BE2C (cell line): ENCODE measurements around the gene ASCL5.

Experiments
- DNase-seq: peaks from one replicate; pipeline ENCODE4 v3.0.0-alpha.2; 2020
- H3K27me3 ChIP-seq: fragments of 250-450 bp; sonication (Bioruptor Pico); 2 replicates; pipeline ENCODE4 v1.5.1; 2020; ENCODE audit warnings: mild to moderate bottlenecking
- H3K36me3 ChIP-seq: fragments of 250-450 bp; sonication (Bioruptor Pico); 2 replicates; pipeline ENCODE4 v1.5.1; 2020; ENCODE audit warnings: mild to moderate bottlenecking
- H3K4me1 ChIP-seq: fragments of 250-450 bp; sonication (Bioruptor Pico); 2 replicates; pipeline ENCODE4 v1.5.1; 2020
- H3K4me3 ChIP-seq: 2 replicates; pipeline ENCODE4 v1.5.1; 2011; ENCODE audit warnings: low read depth, low read length
- H3K9me3 ChIP-seq: fragments of 250-450 bp; sonication (Bioruptor Pico); 2 replicates; pipeline ENCODE4 v1.5.1; 2020
- CTCF ChIP-seq: IDR thresholded peaks from 2 replicates; pipeline ENCODE4 v1.5.1; 2012; ENCODE audit warnings: mild to moderate bottlenecking, low read depth, low read length

The ASCL5 gene

GRCh38 chr1:201096977-201097856, 29.8 kb downstream of the ASCL5 start:
- DNase-seq, result no peak
- no peaks in the 10 kb centered on the region for H3K9me3 ChIP-seq
- no peaks in the 10 kb centered on the region for H3K27me3 ChIP-seq
- H3K36me3 ChIP-seq, result no peaks in the 10 kb centered on the region
- H3K4me3 ChIP-seq, result no peak overlapping the region
- no peaks in the 10 kb centered on the region for H3K4me1 ChIP-seq
- no peak for TF ChIP-seq CTCF

GRCh38 chr1:201096041-201096461, 30.9 kb downstream of the ASCL5 start:
- H3K9me3 ChIP-seq, result no peaks in the 10 kb centered on the region
- TF ChIP-seq CTCF, result no peak
- no peak overlapping the region for H3K4me3 ChIP-seq
- no peaks in the 10 kb centered on the region for H3K4me1 ChIP-seq
- no peak for DNase-seq
- no peaks in the 10 kb centered on the region for H3K36me3 ChIP-seq
- H3K27me3 ChIP-seq, result no peaks in the 10 kb centered on the region

GRCh38 chr1:201095581-201095980, 31.4 kb downstream of the ASCL5 start:
- no peak for DNase-seq
- Histone ChIP-seq H3K9me3 (no peaks in the 10 kb centered on the region), H3K4me1 (no peaks in the 10 kb centered on the region), H3K4me3 (no peak overlapping the region), H3K36me3 (no peaks in the 10 kb centered on the region), H3K27me3 (no peaks in the 10 kb centered on the region)
- no peak for TF ChIP-seq CTCF

GRCh38 chr1:201094832-201095231, 32.2 kb downstream of the ASCL5 start:
- no peaks in the 10 kb centered on the region for H3K27me3 ChIP-seq
- DNase-seq, result no peak
- H3K9me3 ChIP-seq, result no peaks in the 10 kb centered on the region
- H3K4me1 ChIP-seq, result no peaks in the 10 kb centered on the region
- no peak overlapping the region for H3K4me3 ChIP-seq
- no peaks in the 10 kb centered on the region for H3K36me3 ChIP-seq
- no peak for TF ChIP-seq CTCF

GRCh38 chr1:201093962-201094361, 33.0 kb downstream of the ASCL5 start:
- no peaks in the 10 kb centered on the region for H3K9me3 ChIP-seq
- no peaks in the 10 kb centered on the region for H3K4me1 ChIP-seq
- no peak for DNase-seq
- no peaks in the 10 kb centered on the region for H3K27me3 ChIP-seq
- no peak for TF ChIP-seq CTCF
- H3K36me3 ChIP-seq, result no peaks in the 10 kb centered on the region
- no peak overlapping the region for H3K4me3 ChIP-seq

GRCh38 chr1:201093561-201093960, 33.4 kb downstream of the ASCL5 start:
- Histone ChIP-seq H3K9me3 (no peaks in the 10 kb centered on the region), H3K27me3 (no peaks in the 10 kb centered on the region), H3K36me3 (no peaks in the 10 kb centered on the region), H3K4me1 (no peaks in the 10 kb centered on the region), H3K4me3 (no peak overlapping the region)
- no peak for DNase-seq
- TF ChIP-seq CTCF, result no peak
